GM21576 (cell line): ENCODE results near the gene HOMER2.
"Not testable (repeated sequence)": the region's sequence is repeated elsewhere in the genome, so short reads cannot be mapped to it uniquely, and the experiment has no call there.

Source experiments
- ATAC-seq: cut with Tn5 transposase; IDR thresholded peaks from one replicate; pipeline ENCODE4 v1.9.1; 2021; ENCODE audit warnings: mild to moderate bottlenecking, moderate library complexity; ENCODE audit not compliant: unreplicated experiment

HOMER2 gene

DNA sequence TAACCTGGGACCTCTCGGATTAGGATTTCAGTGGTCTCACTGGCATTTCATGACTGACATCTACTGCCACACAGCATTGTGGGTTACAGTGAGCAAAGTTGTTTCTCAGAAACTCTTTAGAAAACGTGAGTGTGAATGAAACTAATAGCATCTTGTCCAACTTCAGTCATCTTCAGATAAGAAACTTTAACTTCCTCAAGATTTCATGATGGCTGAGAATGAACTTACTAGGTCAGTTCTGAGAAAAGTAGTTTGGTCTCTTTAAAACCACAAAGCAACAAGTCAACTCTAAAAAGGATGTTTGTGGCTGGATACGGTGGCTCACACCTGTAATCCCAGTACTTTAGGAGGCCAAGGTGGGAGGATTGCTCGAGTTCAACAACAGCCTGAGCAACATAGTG is 14.2 kb upstream of the HOMER2 start:
- peak; percentile 79 for ATAC-seq

DNA sequence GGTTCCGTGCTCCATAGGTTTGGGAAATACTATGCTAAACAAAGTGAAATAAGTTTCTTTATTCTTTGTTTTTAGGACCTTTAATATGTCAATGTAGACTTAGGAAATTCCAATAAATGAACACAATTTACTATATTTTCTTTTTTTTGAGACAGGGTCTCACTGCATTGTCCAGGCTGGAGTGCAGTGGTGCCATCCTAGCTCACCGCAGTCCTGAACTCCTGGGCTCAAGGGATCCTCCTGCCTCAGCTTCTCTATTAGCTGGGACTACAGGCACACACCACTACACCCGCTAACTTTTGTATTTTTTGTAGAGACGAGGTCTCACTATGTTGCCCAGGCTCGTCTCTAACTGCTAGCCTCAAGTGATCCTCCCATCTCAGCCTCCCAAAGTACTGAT is 12.4 kb upstream of the HOMER2 start:
- ATAC-seq: no peak

DNA sequence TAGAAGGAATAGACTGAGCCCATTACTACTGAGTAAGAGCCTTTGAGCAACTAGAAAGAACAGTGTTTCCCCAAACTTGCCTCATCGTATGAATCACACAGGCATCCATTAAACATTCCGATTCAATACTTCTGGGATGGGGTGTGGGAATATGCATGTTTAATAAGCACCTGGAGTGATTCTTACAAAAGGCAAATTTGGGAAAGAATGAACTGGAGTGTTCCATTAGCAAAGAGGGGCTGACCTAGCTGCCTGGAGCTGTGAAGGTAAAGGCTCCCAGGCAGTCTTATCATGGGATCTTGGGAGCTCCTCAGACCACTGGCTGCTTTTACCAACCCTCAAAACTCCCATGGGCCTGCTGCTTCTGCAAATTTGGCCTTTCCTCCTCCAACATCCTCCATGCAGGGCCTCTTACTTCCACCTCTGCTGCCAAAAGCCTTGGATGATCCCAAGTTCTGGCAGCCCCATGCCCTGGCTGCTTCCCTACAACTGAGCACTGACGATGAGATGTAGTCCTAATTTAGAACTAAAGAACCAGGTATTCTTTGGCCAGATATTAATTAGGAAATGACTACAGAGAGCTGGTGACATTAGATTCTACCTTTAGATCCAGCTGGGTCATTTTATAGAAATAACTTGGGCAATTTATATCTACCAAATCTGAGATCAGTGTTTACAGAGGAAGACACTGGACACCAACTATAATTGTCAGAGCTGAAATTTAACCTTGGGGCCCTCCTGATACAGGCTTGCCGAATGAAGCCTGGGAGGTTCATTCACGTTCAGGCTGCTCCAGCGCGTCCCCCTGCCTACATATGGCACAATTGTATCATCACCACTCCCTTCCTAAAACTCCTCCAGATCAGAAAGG is 11.2 kb upstream of the HOMER2 start:
- no peak for ATAC-seq

DNA sequence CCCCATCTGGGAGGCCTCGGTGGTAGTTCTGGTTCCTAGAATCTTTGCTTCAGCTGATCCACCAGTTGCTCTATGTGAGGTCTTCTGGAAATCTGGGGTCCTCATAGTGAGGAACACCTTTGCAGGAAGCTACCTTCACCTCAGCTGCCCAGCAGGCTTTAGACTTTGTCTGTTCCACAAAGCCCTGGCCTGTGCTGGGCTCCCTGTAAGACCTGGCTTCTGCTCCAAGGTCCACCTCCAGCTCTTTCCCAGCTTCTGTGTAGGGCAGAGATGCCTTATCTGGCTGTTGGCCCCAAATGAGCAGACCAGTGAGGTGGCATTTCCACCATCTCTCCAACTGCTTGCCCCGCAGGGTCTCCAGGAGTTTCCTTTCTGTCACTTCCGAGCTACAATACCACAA is 8.2 kb upstream of the HOMER2 start:
- no peak for ATAC-seq

DNA sequence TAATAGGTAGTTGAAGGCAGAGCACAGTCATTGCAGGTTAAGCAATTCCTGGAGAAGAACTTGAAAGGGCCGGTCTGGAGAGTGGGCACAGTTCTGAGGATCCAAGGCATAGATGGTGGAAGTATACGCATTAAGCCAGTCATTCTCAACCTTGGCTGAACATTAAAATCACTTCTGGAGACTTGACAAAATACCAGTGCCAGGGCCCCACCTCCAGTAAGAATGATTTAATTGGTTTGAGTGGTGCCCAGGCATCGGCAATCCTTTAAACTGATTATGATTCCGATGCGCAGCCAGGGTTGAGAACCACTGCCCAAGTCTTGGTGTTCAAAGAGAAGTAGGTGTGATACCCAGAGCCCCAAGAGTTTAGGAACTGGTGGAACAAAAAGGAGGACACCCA is 6.9 kb upstream of the HOMER2 start:
- ATAC-seq: no peak

DNA sequence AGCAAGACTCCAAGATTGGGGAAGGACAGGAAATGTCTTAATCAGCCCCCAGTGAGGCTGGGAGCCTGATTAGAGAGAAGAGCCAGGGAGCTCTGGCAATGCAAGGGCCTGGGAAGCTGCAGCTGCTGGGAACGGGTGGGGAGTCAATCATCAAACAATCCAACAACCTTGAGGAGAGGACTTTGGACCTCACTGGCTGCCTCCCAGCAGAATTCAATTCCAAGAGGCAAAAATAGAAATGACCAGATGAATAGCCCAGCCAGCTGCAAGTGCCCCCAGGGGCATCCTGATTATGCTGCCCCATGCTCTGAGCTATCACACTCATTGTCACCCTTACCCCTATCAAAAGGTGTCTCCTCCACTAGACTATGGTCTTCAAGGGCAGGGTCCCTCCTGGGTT is 6.1 kb upstream of the HOMER2 start:
- no peak for ATAC-seq

DNA sequence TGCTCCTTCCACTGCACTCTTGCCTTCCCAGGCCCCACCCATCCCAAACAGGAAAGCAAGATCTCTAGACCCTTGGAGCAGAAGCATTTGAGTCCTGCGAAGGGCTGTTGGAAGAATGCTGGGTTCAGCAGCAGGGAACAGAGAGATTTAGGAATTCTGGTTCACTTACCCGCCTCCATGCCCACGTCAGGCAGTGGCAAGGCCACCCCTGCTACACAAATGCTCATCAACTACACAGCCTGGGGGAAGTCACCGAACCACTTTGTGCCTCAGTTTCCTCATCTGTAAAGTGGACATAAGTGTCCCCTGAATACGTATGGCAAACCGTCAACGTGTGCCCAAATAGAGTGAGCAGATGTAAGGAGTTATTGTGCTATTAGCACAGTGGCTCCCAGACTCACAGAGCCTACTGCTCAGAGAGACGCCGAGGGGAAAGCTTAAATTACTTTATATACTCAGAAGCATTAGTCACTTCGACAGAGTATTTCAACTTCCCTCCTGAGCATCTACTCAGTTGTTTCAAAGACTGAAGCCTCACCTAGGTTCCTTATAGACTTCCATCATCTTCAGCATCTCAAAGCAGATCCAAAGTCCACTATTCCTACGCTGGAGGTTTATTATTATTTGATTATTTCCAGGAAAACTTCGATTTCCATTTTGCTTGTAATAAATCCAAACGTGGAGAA is 905 bp downstream of the HOMER2 start:
- ATAC-seq: no peak

DNA sequence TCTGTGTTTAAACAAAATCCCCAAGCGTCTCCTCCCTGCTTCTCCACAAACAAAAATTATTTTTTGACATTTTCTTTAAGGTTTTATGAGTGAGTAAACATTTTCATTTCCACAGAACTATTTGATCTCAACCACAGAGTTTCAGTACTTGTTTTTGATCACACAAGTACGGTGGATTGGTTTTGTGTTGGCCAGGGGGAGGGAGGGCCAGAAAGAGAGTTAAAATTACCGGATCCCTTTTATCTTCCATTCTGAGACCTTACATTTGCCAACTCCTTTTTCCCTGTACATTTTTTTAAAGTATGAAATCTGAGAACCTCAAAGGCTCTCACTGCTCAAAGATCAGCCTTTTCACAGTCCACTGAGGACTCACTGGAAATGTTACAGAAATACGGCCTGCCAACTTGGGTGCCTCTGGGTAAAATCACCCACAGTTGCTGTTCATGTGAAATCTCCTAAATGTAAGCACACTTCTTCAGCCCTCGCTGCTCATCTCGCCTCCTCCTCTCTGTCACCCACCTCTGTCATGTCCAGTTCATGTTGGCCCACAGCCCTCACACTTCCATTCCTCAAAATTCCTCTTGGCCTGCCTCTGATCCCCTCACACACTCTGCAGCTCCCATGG is 1.7 kb downstream of the HOMER2 start:
- ATAC-seq: peak; percentile 66

DNA sequence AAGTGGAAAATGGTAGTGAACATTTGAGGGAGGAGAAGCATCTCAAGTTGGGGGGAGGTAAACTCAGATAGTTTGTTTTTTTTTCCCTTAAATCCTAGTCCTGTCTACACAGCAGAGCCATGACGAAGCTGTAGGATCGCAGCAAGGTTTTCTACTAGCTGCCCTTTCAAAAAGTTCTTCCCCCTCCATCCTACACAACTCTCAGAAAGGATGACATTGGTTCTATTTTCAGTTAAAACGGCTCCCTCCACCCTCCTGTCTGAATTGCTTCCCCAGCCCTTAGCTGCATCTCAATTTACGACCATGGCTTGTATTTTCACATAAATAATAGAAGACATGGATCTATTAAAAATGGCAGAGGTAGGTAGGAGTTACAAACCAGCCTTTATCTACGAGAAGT is 2.2 kb downstream of the HOMER2 start:
- ATAC-seq: peak; percentile 31

DNA sequence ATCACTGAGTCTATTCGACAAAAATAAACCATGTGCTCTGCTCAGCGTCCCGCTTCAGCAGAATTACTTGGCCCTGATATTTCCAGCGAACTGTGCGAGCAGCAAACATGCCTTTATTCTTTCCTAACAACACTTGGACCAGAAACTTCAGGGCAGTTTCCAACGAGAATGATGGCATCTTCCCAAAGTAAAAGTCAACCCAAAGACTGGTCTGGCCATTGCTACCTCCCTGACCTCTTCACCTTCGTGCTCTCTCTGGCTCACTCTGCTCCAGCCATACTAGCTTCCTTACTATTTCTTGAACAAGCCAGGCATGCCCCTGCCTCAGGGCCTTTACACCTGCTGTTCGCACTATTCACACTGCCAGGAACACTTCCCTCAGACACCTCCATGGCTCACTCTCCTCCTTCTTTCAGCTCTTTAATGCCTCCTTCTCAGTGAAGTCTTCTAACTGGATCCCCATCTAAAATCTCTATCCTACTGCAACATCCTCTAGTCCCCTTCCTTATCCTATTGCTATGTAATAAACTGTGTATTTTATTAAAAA is 6.3 kb downstream of the HOMER2 start:
- no peak for ATAC-seq

DNA sequence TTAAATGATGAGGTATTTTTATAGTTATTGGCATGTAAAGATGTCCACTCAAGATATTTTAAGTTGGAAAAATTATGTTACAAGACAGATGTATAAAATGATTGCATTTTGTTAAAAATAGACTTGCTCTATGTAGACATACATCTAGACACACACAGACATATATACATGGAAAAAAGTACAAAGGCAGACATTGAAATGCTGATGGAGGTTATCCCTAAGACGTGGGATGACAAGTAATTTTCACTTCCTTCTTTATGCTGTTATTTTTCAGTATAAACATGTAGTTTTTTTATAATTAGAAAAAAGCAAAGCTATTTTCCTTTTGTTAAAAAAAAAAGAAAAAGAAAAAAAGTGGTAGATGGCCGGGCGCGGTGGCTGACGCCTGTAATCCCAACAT is 7.2 kb downstream of the HOMER2 start:
- no peak for ATAC-seq

DNA sequence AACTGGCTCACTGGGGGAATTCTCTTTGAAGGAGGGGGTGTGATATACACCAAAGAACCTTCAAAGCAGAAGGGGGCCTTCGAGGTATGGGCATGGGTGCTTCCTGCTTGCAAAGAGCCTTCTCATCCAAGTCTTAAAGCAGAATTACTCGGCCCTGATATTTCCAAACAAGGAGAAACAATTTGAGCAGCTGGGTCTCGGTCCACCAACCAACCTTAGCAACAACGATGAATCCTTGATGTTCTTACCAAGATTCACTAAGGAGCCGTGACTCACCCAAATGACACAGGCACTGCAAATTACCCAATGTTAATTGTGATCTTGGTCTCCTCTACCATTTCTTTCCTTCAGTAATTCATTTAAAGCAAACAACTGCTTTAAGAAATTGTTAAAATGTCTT is 7.7 kb downstream of the HOMER2 start:
- no peak for ATAC-seq

DNA sequence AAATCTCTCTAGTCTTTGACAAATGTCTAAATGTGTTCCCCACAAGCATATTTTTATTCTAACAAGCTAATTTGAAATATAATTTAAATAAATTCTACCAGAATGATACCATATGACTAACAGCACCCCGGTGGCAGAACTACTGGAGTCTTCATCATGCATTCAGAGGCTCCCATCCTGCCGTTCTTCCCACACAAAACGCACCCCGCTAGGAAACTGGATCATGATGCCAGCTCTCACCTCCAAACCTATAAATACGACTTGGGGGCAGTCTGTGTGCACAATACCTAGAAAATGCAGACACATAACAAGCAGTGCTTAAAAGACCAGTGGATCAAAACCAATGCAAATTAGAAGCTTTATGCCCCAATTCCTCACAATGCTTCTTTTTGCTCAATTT is 8.5 kb downstream of the HOMER2 start:
- ATAC-seq: no peak

DNA sequence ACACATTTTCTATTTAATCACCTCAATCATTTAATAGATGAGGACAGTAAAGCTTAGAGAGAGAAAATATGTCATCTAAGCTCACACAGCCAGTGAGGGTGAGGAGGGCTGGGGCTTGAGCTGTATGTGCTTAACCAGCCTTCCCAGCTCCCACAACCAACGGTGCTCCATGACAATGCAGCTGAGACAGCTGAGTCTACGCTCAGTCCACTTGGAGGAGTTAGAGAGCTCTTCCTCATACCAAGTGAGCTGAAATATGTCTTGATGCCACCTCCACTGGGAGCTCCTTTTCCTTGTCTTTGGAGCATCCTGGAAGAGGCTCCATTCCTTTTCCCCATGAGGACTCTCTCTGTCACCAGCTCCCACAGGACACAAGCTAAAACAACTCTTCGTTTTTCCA is 9.3 kb downstream of the HOMER2 start:
- ATAC-seq: no peak

DNA sequence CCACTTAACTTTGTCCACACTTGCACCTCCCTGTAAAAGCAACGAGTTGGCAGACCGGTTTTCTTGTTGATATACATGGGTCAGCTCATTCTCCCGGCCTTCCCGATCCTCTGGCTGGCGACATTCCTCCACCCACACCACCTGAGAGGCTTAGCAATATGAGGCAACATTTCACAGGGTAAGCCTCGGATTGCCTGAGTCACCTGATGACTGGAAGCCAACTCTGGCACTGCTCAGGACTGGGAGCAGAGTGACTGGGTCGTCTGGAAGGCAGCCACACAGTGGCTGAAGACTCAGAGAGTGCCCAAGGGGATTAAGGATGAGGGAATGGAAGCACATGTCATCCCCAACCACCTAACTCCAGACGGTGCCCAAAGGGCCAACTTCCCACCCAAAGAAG is 9.8 kb downstream of the HOMER2 start:
- no peak for ATAC-seq

DNA sequence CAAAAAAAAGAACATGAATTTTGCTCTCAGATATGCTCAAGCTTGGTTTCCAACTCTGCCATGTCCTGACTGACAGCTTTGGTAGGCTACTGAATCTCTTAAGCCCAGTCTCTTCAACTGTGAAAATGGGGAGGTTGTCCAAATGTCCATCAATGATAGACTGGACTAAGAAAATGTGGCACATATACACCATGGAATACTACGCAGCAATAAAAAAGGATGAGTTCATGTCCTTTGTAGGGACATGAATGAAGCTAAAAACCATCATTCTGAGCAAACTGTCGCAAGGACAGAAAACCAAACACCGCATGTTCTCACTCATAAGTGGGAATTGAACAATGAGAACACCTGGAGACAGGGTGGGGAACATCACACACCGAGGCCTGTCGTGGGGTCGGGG is 12.8 kb downstream of the HOMER2 start:
- ATAC-seq: not testable (repeated sequence)

DNA sequence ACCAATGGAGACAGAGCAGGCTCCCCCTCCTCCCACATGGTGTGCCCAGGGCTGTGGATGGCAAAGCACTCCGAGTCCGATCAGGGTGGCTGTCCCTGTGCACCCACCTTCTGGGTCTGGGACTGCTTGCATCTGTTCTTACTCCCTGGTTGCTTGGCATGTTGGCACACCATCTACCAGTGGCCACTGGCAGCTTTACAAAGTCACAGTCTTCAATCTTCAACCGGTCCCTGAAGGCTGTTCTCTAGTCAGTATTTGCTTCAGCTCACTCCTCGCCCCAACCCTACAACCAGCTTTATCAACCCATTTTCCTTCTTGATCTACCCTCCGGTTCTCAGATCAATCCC is 14.8 kb downstream of the HOMER2 start:
- ATAC-seq: no peak

DNA sequence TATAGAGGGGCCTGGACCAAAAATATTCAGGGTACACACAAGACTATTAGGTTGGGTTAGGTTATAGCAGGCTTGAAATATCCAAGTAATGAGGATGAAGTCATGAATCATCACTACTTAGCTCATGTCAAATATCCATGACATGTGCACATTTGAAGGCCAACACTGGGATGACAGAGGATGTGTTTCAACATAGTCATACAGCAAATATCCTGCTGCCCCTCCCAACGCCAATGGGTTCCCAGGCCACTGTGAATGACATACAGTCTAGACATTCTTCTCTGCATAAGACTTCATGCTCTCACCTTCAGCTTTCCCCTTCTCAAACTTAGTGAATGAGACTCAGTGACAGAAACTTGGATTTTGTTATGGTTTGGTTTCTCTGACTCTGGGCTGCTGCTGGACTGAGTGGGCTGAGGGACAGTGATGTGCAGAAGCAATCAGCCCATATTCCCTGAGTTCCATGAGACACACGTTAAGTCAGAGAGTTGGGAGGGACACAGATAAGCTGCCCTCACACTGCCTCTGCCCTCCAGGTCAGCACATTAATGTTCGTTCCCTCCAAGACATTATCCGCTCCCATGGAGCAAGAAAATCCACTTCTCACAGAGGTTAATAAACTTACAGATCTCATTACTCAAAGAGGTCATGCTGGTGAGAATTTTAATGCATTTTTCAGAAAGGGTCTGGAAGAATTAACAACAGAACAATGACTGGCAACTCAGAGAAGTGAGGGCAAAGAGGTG is 15.4 kb downstream of the HOMER2 start:
- ATAC-seq: no peak

DNA sequence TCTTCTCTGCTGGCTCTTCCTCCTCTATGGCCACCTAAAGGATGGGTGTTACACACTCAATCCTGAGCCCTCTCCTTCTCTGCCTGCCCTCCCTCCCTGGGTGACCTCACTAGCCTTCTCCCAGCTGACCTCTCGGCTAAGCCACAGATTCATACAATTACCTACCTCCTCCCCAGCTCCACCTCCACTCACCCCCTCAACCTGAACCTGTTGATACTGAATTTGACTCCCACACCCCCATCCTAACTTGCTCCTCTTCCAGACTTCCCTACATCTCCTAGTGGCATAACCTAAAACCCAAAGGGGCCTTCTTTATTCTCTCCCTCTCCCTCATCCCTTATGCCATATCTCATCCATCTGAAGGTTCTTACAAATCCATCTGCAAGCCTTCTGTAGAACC is 17.1 kb downstream of the HOMER2 start:
- ATAC-seq: no peak

DNA sequence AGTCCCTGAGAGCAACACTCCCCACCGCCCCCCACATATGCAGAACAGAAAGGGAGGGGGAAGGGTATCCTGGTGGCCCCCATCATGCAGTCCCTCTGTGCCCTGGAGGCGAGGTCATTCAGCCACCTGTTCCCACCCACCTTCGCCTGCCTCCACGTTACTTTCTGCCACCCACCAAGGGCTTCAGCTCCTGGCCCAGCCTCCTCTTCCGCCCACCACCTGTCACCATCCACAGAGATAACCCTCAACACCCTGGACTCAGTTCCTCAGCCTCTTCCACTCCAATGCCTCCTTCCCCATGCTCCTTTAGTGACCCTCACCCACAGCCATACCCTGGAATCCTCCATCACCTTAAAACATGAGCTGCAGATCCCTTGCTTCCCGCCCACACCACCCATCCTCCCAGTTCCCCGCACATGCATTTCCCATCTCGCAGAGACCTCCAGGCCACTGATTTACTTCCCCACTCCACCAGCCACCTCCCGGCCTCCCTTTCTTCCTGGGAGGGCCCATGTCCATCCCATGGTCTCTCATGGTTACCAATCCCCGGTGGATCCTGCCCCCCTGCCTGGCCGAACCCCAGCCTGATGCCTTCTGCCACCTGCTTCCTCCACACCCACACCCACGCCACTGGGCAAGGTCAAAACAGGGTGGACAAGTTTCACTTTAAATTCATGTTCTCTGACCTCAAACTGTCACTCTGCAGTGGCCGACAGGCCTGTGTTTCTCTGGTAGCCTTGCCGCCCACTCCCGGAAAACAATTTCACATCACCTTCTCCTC is 18.2 kb downstream of the HOMER2 start:
- no peak for ATAC-seq
